CD4-positive, alpha-beta T cell treated with Interleukin-4 for 4 hours (primary cell): ENCODE data around the gene HS3ST3B1.

ENCODE experiments used
- DNase-seq: peaks from one replicate; pipeline ENCODE4 v3.0.0-alpha.2; 2020

Gene HS3ST3B1

DNA sequence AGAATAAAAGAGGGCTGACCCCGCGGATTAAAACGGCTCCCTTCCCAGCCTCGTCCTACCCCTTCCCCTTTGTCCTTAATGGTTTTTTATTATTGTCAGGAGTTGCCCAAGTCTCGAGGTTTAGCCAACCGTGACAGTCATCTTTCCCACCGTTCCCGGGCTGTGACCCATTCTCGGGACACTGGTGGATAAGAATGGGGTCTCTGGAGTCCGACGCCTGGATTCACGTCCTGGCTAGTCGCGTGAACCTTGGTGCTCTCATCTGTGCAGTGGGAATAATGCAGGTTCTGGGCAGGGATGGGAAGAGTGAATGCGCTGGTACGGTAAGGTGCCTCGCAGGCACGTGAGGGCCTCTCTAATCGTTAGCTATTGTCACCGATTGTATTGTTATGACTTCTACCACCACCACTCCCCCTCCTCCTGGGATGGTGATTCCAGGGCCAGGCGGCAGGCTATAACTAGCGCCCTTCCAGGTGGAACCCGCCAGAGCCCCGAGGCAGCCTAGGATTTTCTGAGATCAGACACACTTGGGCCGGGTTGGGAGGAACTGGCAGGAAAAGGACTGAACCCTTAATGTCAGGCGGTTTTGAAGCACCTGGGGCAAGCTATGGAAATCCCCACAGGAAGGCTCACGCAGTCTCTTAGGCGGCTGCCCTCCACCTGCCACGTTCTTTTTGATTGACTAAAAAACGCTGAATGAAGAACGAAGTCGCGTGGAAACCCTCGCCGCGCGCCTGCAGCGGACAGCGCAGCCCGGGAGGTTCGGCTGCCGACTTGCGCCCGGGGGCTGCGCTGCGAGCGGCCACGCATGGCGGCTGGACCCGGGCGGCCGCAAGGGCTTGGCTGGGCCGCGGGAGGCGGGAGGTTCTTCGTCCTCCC is 2.7 kb downstream of the HS3ST3B1 start:
- peak; percentile 49 for DNase-seq

DNA sequence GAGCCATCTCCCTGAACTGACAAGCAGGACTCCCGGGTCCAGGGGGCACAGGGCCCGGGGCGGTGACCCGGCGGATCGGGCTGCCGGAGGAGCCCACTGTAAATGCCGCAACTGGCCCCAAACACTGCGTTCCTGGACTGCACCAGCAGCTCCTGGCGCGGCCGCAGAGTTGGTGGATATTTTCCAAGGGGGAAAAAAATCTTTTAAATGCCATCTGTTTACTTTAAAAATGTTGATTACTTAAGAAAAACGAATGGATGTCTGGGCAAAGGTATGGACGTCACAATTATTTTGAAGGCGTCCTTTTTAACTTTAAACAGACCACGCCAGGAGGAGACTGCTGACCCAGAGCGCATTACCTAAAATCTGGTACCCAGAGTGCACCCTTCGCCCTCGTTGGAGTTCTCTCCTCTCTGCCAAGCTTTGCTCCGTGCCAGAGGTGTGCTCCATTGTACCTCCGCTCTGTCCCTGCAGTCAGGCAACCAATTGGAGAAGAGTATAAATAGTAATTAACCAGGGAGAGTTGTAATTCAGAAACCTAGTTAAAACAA is 3.4 kb downstream of the HS3ST3B1 start:
- no peak for DNase-seq

DNA sequence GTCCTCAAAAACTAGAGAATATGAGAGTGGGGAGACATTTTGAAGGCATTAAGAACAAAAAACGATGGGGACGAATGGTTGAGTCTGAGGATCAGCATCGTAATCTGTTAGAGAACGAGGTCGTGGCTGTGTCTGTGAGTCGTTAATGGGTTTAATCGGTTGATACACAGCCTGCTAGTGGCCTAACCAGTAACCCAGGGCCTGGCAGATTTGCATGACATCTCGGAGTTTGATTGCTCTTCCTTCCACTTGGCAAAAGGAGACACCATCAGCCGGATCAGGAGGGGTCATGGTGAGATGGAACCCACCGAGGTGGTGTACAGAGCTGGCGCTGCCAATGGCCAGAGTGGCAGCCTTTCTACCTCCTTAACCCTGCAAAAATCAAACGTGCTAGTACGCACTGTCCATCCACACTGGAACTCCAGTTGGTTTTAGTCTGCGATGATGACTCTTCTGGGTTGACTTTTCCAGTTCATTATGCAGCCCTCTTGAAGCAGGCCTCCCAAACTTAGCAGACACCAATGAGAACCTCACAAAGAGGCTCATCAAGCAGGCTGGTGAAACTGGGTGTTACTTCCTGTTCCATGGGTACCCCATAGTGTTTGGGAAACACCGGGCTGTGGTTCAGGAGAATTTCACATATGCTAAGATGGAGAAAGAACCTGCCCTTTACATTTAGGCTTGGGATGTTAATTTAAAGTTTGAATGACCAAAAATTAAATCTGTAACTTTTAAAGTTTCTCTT is 4.1 kb downstream of the HS3ST3B1 start:
- no peak for DNase-seq

DNA sequence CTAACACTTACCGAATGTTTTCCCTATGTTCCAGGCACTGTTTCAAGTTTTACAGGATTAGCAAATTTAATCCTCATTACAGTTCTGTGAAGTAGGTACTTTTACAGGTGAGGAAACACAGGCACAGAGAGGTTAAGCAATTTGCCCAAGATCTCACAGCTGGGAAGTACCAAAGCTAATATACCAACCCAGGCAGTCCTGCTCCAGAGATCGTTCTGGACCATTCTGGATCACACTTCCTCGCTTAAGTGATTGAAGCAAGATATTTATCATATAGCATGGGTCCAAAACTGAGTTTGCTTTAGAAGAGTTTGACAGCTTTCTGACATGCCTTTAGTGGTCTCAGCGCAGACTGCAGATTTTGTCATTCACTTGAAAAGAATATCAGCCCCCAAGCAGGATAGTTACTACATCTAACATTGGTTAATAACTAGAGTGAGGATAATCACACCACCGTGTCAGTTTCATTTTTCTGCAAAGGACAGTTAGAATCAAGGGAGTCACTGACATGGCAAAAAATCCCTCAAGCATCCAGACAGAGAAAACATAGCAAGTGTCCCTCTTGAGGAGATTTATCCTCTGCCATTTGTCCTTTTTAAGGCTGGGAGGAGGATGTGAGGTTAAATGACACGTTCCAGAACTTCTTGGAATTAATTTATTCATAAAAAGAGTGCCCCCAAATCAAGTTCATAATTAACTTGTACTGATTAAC is 5.1 kb downstream of the HS3ST3B1 start:
- DNase-seq, result no peak

DNA sequence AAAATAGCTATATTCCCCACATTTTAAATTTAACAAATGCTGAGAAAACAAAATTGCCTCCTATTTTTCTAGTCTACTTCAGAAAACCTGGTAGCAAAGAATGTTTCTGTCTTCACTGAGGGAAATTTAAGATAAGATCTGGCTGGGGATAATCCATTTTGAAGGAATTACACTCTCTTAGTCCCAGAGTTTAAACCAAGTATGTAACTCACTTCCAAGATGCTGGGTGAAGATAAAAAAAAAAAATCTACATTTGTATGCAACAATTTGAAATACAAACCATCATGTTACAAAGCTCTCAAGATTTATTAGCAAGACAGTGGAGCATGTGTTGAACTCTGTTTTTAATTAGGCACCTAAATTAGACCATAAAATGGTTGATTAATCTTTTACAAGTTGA is 5.7 kb downstream of the HS3ST3B1 start:
- DNase-seq, result no peak

DNA sequence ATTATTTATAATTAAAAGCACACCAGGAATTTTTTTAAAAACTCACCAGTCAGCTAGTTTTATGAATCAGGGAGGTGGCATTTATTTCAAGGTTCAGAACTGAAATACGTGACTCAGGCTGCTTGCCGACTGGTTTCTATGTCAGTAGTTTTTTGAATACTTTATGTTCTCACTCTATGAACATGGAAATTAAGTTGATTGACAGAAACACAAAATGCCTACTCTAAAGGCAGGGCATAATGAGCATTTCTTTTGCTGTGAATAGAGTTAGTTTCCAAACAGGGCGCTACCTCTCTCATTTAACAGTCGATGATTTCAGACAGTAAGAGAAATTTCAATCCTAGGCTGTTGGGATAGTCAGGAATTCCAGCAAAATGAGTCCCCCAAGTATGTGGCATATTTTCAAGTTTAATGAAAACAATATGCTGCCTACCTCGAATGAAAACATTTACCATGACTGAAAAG is 6.7 kb downstream of the HS3ST3B1 start:
- no peak for DNase-seq

DNA sequence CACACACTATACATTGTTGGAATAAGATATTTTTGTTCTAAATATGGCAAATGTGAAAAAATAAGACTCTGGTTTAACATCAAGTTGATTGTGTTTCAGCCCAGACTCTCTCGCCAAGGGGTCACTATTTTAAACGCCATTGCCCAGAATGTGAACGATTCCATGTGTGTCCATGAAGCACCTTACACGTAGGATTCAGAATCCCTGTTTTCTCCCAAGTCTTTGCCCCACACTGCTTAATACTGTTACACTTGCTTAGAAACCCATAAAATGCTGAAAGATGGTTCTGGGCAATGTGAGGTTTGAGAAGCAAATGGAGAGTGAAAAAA is 7.7 kb downstream of the HS3ST3B1 start:
- DNase-seq, result no peak

DNA sequence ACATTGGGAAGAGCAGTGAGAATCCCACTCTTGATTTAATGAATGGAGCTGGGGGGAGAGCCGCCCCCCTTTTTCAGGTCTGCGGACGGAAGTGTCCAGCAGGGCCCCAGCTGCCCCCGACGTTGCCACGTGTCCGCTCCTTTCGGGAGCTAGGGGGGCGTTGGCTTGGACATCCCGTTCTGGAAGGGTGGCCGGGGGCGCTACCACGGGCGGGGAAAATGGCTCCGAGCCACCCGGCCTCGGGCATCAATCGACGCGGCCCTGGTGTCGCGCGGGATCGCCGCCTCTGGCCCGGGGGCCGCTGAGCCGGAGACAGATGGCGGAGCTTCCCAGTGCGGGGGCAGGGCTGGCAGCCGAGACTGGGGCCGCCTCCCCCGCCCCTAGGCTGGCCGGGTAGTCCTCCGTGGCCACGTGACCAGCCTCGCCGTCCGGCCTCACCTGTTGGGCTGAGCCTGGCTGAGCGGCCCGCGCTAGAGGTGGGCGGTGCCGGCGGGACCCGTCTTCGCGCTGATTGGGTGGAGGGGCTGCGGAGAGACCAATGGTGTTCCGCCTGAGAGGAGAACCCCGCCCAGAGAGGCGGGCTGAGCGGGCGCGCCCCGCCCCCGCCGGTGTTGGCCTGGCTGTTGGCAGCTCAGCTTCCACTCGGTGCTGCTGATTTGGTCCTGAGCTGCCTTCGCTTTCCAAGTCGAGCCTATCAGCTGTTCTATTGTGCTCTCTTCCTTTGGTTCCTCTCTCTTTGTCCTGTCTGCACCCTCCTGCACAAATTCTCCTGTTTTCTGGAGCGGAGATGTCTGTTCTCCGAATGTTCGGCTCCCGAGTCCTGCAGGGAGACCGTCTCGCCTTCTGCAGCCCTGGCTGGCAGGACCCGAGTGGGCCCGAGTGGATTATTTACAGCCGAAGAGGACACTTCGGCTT is 8.3 kb downstream of the HS3ST3B1 start:
- peak; percentile 91 for DNase-seq

DNA sequence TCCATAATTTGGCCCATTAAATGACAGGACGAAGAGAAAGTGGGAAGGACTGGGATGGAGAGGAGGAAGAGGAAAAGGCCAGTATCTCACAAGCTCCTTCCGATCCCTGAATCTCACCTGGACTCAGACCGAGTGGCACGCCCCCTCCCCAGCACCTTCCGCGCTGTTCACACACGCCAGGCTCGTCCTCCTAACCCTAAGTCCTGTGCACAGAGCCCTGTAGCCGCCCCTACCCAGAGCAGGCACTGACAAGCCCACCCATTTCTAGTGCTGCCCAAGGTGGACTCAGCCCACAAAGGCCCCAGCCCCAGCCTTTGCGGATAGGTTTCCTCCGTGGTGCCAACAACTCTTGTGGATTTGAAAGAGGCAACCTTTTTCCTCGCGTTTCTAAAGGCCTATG is 9.2 kb downstream of the HS3ST3B1 start:
- DNase-seq, result no peak

DNA sequence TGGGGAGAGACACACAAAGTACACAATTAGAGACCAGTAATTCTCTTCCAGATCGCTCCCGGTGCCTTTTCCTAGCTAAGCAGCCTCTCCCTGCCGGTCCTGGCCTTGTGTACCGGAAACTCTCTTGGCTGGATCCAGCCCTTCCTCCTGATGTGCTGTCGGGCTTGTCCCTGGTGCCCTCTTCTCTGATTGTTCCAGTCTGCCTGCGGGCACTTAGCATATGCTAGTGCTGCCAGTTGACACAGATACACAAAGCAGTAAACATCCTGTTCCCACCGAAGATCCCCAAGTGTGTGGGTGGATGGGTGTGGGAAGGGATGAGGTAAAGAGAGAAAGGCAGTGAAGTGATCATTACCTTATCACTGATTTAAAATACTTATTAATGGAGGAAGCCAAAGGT is 9.7 kb downstream of the HS3ST3B1 start:
- no peak for DNase-seq

DNA sequence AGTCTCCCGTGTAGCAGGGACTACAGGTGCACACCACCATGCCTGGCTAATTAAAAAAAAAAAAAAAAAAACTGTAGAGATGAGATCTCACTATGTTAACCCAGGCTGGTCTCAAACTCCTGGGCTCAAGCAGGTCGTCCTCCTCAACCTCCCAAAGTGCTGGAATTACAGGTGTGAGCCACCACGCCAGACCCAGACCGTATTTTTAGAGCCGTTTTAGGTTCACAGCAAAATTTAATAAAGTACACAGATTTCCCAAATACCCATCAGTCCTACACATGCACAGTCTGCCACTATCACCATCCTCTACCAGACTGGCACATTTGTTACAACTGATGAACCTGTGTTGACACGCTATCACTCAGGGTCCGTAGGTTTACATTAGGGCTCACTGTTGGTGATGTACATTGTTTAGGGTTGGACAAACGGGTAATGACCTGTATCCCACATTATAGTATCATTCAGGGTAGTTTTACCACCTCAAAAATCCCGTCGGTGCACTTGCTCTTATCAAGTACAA is 10.4 kb downstream of the HS3ST3B1 start:
- DNase-seq, result no peak

DNA sequence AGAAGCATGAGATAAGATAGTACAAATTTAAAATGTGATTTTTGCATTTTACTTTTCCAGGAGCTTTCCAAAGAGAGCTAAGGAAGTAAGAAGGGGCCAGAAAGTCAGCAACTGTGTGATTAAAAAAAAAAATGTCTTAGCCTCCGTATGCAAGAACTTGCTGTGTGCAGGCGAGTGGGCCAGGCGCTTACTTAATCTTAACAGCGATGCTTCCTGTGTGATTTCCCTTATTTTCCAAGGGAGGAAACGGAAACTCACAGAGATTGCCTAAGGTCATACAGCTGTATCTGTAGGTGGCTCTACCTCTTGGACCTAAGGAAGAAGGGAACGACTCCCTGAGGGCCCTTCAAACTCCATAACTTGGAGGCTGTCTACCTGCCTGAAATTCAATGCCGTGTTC is 11.1 kb downstream of the HS3ST3B1 start:
- DNase-seq, result no peak

DNA sequence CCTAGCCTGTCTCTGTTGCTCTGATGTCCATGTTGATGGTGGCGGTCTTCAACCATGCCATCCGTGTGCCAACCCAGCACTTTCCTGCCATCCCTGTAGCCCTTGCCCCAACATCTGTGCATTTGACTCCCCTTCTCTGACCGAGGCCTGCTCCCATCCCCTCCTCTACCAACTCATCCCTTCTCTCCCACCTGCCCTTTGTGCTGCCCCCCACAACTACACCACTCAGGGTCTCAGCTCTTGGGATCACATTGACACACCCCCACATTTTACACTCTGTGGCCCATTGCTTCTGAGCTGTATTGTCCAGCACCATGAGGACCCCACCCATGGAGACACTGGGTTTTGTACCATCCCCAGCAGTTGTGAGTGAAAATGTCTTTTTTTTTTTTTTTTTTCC is 11.6 kb downstream of the HS3ST3B1 start:
- DNase-seq, result no peak

DNA sequence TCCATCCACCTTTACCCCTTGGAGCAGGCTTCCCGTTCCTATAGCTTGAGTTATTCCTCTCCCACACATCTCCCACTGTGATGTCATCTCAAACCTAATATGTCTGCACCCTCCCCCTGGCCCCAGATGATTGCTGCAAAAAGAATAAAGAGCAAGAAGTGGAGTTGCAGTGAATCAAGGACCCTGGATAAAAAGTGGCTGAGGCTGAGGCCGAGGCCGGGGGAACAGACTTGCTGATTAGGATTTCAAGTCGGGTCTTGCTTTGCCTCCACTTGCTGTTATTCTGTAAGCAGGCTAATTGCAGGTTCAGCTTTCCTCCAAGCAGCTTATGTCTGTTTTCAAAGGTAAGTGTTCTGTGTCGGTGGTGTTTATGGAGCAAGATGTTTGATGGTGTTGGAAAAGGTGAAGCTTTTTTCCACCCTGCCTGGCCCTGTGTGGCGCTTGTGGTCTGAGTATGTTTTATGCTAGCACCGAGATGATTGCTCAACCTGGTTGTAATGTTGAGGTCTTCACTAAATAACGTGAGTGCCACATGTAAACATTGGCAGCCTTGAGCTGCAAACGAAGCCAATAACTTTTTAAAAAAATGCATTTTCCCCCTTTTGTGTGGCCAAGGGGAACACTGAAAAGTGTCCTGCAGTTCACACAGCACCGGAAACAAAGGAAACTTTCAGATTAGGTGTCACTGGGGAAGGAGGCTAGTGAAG is 15.4 kb downstream of the HS3ST3B1 start:
- DNase-seq, result no peak

DNA sequence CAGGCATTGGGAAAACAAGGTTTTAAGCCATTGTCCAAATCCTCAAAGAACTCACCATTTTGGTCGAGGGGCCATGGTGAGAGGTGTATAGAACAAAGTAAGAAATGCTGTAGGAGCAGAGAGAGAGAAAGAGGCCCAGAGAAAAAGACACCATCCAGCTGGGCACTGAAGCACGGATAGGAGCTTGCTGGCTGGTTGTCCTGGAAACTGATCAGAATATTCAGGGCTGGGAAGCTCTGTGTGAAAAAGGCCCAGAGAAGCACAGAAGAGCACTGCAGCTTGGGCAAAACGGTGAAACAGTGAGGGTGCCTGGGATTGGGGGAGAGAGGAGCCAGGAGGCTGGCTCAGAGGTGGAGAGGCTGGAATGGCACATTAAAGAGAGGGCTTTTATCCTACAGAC is 16.5 kb downstream of the HS3ST3B1 start:
- DNase-seq, result no peak

DNA sequence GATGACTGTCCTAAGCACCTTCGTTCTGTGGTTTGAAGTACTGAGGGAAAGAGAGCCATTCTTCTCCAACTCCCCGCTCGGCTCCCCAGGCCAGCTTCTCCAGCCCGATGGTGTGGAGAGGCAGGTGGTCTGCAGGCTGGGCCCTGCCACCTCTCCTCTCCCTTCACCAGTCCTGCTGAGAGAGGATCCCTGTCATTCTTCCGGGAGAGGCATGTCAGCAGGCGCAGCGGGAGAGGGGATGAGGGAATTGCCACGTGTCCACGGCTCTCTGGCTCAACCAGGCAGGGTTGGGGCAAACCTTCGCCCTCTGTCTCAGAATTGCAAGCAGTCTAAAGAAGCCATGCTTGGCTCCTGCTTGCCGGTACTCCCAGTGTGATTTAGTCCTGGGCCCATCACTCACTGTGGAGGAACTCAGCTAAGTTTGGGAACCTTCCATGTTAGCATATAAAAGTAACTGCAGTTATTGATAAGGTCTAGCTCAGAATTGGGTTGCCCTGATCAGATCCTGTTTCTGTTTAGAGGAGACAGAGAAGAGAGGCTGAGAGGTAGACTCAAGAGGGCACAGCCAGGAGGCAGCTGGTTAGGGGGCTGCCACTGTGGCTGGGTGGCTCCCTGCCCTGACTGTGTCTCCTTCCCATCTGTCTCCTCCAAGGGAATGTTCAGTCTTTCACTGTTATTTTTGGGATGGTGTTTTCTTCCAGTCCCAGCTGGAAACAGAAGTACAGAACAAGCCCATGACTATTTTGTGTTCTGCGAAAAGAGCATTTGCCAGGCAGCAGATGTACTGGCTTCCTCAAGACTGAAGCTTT is 17.4 kb downstream of the HS3ST3B1 start:
- DNase-seq, result no peak

DNA sequence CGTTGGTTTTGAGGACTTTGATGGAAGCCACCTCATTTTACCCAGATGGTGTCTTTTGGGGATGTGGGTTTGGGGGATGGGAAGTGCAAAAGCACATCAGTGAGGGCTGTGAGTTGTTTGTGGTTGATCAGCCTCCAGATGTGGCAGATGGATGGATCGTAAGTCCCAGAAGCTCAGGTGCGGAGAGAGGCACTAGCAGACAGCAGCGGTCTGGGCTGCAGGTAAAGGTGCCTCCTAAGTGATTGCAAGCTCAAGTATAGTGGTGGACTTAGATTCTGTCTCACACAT is 18.0 kb downstream of the HS3ST3B1 start:
- no peak for DNase-seq

DNA sequence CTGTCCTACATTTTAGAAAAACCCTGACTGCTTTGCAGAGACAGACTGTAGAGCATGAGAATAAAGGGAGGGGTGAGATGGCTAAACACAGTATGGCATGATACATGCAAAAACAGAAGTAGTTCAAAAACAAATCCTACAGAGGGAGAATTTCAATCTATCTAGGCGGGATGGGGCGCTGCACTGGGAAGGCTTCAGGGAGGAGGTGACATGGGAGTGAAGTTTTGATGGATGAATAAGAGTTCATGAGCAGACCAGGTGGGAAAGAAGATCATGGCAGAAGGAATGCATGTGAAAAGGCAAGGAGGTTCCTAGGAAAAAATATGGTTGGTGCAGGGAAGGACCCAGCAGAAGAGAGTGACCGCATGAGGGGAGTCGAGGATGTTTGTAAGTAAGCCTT is 19.2 kb downstream of the HS3ST3B1 start:
- no peak for DNase-seq

DNA sequence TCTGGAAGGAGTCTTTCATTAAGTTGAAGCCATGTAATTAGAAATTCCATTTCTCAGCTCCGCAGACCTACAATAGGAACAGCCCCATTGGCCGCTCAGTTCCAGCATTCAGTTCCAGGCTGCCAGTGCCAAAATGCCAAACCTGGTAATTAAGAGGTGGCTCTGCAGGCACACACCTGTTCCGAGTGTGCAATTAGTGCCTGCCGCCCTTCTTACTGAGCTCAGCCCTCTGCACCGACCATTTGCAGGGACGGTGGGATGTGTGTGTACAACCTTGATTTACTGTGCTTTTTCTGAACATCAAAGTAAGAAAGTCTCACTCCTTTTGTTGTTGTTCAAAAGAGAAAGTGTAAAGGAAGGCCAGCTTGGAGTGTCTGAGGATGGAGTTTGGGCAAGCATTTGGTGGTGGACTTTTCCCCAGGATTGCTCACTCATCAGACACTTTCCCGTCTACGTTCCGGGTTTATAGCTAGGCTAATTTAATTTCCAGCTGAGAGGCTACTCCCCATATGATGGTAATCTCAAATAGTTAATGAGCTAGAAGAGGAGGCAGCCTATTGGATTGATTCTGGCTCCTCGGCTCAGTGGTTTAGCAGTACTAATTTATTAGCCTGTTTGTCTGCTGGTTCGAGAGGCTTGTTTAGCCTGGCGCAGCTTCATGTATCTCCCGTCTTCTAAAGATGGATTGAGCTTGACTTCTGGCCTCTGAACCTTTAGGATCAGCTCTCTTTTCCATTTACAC is 20.0 kb downstream of the HS3ST3B1 start:
- no peak for DNase-seq

DNA sequence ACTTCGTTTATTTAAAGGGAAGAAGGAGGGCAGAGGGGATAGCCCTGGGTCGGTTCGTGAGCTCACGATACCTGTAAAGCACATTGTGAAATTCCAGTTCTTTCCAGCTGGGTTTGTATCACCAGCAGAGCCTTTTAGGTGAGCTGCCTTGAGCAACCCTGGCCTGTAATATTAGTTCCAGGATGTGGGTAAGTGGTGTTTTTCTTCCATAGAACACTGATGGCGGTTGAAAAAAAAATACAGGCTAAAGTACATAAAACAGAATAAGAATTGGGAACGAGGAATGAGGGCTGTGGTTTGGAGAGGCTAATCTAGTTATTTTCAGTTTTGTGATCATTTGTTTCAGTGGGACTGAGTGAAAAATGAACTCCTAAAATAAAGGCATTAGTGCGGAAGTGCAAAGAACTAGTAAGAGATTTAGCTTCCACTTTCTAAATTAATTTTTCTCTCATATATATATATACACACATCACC is 20.6 kb downstream of the HS3ST3B1 start:
- no peak for DNase-seq
